DOHH2 (cell line): ENCODE measurements around the gene POLR3A.

Experiments
- EZH2phosphoT487 ChIP-seq: fragments of 200-600 bp; sonication (generic); IDR thresholded peaks from 2 replicates; pipeline ENCODE4 v1.6.1; 2017; ENCODE audit warnings: borderline replicate concordance, mild to moderate bottlenecking, antibody characterized with exemption, low read length, moderate library complexity, mixed read lengths
- TF ChIP-seq, protein P1 (sequence below): fragments of 200-600 bp; sonication (generic); IDR thresholded peaks from one replicate; pipeline ENCODE4 v1.5.1; 2014; ENCODE audit warnings: antibody characterized with exemption, mild to moderate bottlenecking, low read depth, low read length; ENCODE audit not compliant: poor library complexity, severe bottlenecking

DNA sequence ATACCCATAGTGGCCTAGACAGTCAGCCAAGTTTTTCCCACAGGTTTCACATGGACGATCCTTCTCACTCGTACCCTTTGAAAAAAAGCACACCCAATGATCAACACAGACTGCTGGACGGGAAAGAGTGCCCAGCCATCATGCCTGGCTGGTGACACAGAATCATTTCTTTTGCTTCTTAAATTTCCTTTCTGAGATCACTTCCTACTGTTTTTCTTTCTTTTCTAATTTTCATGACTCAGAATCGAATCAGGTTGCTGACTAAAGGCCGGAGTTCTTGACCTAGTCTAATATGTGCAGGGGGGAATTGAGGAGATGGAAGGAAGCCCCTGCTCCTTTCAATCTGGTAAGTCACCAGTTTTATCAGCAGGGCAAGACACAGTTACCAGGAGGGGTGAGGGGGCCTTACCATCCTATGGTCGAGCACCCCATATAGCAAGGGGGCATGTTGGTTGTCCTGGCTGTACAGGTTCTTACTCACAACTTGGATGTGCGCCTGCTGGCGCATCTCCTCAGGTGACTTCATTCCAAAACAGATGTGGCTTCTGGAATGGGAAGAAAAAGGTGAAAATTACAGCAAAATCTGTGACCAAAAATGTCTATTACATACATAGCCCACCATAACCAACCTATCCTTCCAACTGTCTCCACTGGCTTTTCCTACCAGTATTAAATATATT is 3.5 kb downstream of the POLR3A start:
- TF ChIP-seq, protein P1, sequence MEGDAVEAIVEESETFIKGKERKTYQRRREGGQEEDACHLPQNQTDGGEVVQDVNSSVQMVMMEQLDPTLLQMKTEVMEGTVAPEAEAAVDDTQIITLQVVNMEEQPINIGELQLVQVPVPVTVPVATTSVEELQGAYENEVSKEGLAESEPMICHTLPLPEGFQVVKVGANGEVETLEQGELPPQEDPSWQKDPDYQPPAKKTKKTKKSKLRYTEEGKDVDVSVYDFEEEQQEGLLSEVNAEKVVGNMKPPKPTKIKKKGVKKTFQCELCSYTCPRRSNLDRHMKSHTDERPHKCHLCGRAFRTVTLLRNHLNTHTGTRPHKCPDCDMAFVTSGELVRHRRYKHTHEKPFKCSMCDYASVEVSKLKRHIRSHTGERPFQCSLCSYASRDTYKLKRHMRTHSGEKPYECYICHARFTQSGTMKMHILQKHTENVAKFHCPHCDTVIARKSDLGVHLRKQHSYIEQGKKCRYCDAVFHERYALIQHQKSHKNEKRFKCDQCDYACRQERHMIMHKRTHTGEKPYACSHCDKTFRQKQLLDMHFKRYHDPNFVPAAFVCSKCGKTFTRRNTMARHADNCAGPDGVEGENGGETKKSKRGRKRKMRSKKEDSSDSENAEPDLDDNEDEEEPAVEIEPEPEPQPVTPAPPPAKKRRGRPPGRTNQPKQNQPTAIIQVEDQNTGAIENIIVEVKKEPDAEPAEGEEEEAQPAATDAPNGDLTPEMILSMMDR, result no peak
- no peak for TF ChIP-seq EZH2phosphoT487
